Ascending aorta (tissue), 2 donors: ENCODE data around the gene ATP11A. TPM values are rescaled to one million over a fixed set of nuclear protein-coding genes. Genes with fewer than 3 reads are reported as not detected.

Source experiments
- DNase-seq, 2 donors: peaks; one replicate each; pipeline ENCODE4 v3.0.0-alpha.2; 2019; ENCODE audit warnings: low spot score in 2 of 2
- H3K27ac ChIP-seq, 2 donors: fragments of 200-600 bp; sonication (generic); one replicate each; pipeline ENCODE4 v1.5.1; 2016 to 2017; ENCODE audit warnings: mild to moderate bottlenecking in 1 of 2
- H3K27me3 ChIP-seq: fragments of 200-600 bp; sonication (generic); one replicate; pipeline ENCODE4 v1.5.1; 2017
- H3K36me3 ChIP-seq, 2 donors: fragments of 200-600 bp; sonication (generic); one replicate each; pipeline ENCODE4 v1.5.1; 2016
- H3K4me1 ChIP-seq, 2 donors: fragments of 200-600 bp; sonication (generic); one replicate each; pipeline ENCODE4 v1.5.1; 2016 to 2017; ENCODE audit warnings: mild to moderate bottlenecking in 1 of 2
- H3K4me3 ChIP-seq, 2 donors: fragments of 200-600 bp; sonication (generic); one replicate each; pipeline ENCODE4 v1.5.1; 2016 to 2017; ENCODE audit warnings: mild to moderate bottlenecking in 1 of 2
- H3K9me3 ChIP-seq, 2 donors: fragments of 200-600 bp; sonication (generic); one replicate each; pipeline ENCODE4 v1.5.1; 2016
- CTCF ChIP-seq, 3 experiments: fragments of 200-600 bp in 2 of 3; fragments of 450-650 bp in 1 of 3; sonication (generic) in 2 of 3; IDR thresholded peaks; one replicate each; pipeline ENCODE4 v1.5.1; 2016 to 2019; ENCODE audit warnings: antibody characterized with exemption in 3 of 3, mild to moderate bottlenecking in 1 of 3, moderate library complexity in 1 of 3
- intact Hi-C: fragments of 100-400 bp; cut with DNase I; formaldehyde crosslinking; loops from one replicate; pipeline ENCODE4 v1.15.1; 2023
- total RNA-seq: library from RNA; depleted of rRNA; stranded (reverse); fragments of >200 nt; gene quantifications from one replicate; pipeline ENCODE4 v1.1.0, GENCODE V29; 2016

The ATP11A gene
- total RNA-seq, 1 donor from 2014 or later = 50.1 TPM

- no peak overlapping the region for H3K27ac ChIP-seq
- no peak for DNase-seq
- no peaks in the 10 kb centered on the region for H3K27me3 ChIP-seq
Observed at GRCh38 chr13:112726016-112726767, 36.4 kb downstream of the ATP11A start.

GRCh38 chr13:112727581-112727980 is 37.7 kb downstream of the ATP11A start:
- intact Hi-C loops = no loop called here
- no peak overlapping the region for H3K4me3 ChIP-seq
- H3K36me3 ChIP-seq = no peaks in the 10 kb centered on the region
- H3K4me1 ChIP-seq = peaks cover 0 to 4% of the 10 kb centered on the region in 2 donors
- no peaks in the 10 kb centered on the region for H3K27me3 ChIP-seq
- TF ChIP-seq CTCF (IDR thresholded peaks at IDR 0.05) = no peak
- H3K9me3 ChIP-seq = no peaks in the 10 kb centered on the region
- DNase-seq = no peak
- no peak overlapping the region for H3K27ac ChIP-seq

More at GRCh38 chr13:112726016-112726767, 36.4 kb downstream of the ATP11A start:
- TF ChIP-seq CTCF (IDR thresholded peaks at IDR 0.05) = no peak
- H3K9me3 ChIP-seq = no peaks in the 10 kb centered on the region
- intact Hi-C loops = no loop called here
- H3K4me3 ChIP-seq = no peak overlapping the region
- H3K4me1 ChIP-seq = peaks cover 0 to 9% of the 10 kb centered on the region in 2 donors
- no peaks in the 10 kb centered on the region for H3K36me3 ChIP-seq

- intact Hi-C loops = no loop called here
Observed at GRCh38 chr13:112728375-112729126, 38.7 kb downstream of the ATP11A start.

GRCh38 chr13:112729408-112729807 is 39.6 kb downstream of the ATP11A start:
- Histone ChIP-seq H3K27me3 (no peaks in the 10 kb centered on the region), H3K9me3 (no peaks in the 10 kb centered on the region), H3K4me1 (no peaks in the 10 kb centered on the region), H3K27ac (no peak overlapping the region), H3K36me3 (no peaks in the 10 kb centered on the region), H3K4me3 (no peak overlapping the region)
- intact Hi-C loops = no loop called here
- no peak for DNase-seq
- no peak for TF ChIP-seq CTCF (IDR thresholded peaks at IDR 0.05)

More at GRCh38 chr13:112728375-112729126, 38.7 kb downstream of the ATP11A start:
- H3K9me3 ChIP-seq = no peaks in the 10 kb centered on the region
- no peak overlapping the region for H3K4me3 ChIP-seq
- no peak overlapping the region for H3K27ac ChIP-seq
- no peak for DNase-seq
- TF ChIP-seq CTCF (IDR thresholded peaks at IDR 0.05) = no peak
- H3K36me3 ChIP-seq = no peaks in the 10 kb centered on the region
- H3K4me1 ChIP-seq = no peaks in the 10 kb centered on the region
- H3K27me3 ChIP-seq = no peaks in the 10 kb centered on the region

- Histone ChIP-seq H3K4me1 (no peaks in the 10 kb centered on the region), H3K27ac (no peak overlapping the region), H3K4me3 (no peak overlapping the region), H3K9me3 (no peaks in the 10 kb centered on the region), H3K36me3 (no peaks in the 10 kb centered on the region), H3K27me3 (no peaks in the 10 kb centered on the region)
- intact Hi-C loops = no loop called here
- TF ChIP-seq CTCF (IDR thresholded peaks at IDR 0.05) = no peak
- no peak for DNase-seq
Observed at GRCh38 chr13:112730157-112730671, 40.4 kb downstream of the ATP11A start.
